GM21381 (cell line): ENCODE data around the gene SLC7A8.

Source experiments
- ATAC-seq: cut with Tn5 transposase; IDR thresholded peaks from one replicate; pipeline ENCODE4 v1.9.1; 2021; ENCODE audit warnings: mild to moderate bottlenecking, moderate library complexity; ENCODE audit not compliant: unreplicated experiment

SLC7A8 gene

GRCh38 chr14:23132970-23133369 lies 50.5 kb downstream of the SLC7A8 start:
- ATAC-seq, result no peak

GRCh38 chr14:23131482-23131881 lies 52.0 kb downstream of the SLC7A8 start:
- no peak for ATAC-seq

- no peak for ATAC-seq
Observed at GRCh38 chr14:23130871-23131270, 52.6 kb downstream of the SLC7A8 start.

- ATAC-seq, result no peak
Observed at GRCh38 chr14:23129759-23130316, 53.6 kb downstream of the SLC7A8 start.

- ATAC-seq, result no peak
Observed at GRCh38 chr14:23128969-23129758, 54.3 kb downstream of the SLC7A8 start.

- no peak for ATAC-seq
Observed at GRCh38 chr14:23127861-23128260, 55.6 kb downstream of the SLC7A8 start.

GRCh38 chr14:23126548-23127278 lies 56.7 kb downstream of the SLC7A8 start:
- no peak for ATAC-seq

- no peak for ATAC-seq
Observed at GRCh38 chr14:23125933-23126524, 57.4 kb downstream of the SLC7A8 start.

- no peak for ATAC-seq
Observed at GRCh38 chr14:23125011-23125410, 58.4 kb downstream of the SLC7A8 start.

- no peak for ATAC-seq
Observed at GRCh38 chr14:23124337-23124954, 59.0 kb downstream of the SLC7A8 start.

GRCh38 chr14:23123419-23123818 lies 60.0 kb downstream of the SLC7A8 start:
- no peak for ATAC-seq

GRCh38 chr14:23122086-23122485 lies 61.4 kb downstream of the SLC7A8 start:
- ATAC-seq, result no peak

GRCh38 chr14:23121361-23121771 lies 62.1 kb downstream of the SLC7A8 start:
- peak; percentile 48 for ATAC-seq

- peak; percentile 75 for ATAC-seq
Observed at GRCh38 chr14:23120541-23121251, 62.8 kb downstream of the SLC7A8 start.

GRCh38 chr14:23119363-23120327 lies 63.8 kb downstream of the SLC7A8 start:
- ATAC-seq, result no peak

GRCh38 chr14:23118506-23119362 lies 64.7 kb downstream of the SLC7A8 start, which contains the start of gene CEBPE:
Gene CEBPE (minus strand): TSS chr14:23119255. CDS start chr14:23119091, 164 bp downstream.
- ATAC-seq, result no peak

GRCh38 chr14:23117371-23118020 lies 66.0 kb downstream of the SLC7A8 start:
- ATAC-seq, result no peak

- no peak for ATAC-seq
Observed at GRCh38 chr14:23115918-23116317, 67.5 kb downstream of the SLC7A8 start.
